Eye (tissue), 1 donor: ENCODE data around the gene ZNF684.

Experiments
- DNase-seq: peaks from one replicate; pipeline ENCODE4 v3.0.0-alpha.2; 2015

Gene ZNF684

GRCh38 chr1:40575336-40575735 lies 43.9 kb downstream of the ZNF684 start:
- DNase-seq, result no peak

- no peak for DNase-seq
Observed at GRCh38 chr1:40582116-40582515, 50.7 kb downstream of the ZNF684 start.

DNA sequence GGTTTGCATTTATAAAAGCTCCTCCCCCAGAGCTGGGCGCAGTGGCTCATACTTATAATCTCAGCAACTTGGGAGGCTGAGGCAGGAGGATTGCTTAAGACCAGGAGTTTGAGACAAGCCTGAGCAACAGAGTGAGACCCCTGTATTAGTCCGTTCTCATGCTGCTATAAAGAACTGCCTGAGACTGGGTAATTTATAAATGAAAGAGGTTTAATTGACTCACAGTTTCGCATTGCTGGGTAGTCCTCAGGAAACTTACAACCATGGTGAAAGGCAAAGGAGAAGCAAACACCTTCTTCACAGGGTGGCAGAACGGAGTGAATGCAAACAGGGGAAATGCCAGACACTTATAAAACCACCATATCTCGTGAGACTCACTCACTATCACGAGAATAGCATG lies 52.5 kb downstream of the ZNF684 start:
- no peak for DNase-seq

GRCh38 chr1:40588586-40588985 lies 57.1 kb downstream of the ZNF684 start:
- DNase-seq, result no peak

DNA sequence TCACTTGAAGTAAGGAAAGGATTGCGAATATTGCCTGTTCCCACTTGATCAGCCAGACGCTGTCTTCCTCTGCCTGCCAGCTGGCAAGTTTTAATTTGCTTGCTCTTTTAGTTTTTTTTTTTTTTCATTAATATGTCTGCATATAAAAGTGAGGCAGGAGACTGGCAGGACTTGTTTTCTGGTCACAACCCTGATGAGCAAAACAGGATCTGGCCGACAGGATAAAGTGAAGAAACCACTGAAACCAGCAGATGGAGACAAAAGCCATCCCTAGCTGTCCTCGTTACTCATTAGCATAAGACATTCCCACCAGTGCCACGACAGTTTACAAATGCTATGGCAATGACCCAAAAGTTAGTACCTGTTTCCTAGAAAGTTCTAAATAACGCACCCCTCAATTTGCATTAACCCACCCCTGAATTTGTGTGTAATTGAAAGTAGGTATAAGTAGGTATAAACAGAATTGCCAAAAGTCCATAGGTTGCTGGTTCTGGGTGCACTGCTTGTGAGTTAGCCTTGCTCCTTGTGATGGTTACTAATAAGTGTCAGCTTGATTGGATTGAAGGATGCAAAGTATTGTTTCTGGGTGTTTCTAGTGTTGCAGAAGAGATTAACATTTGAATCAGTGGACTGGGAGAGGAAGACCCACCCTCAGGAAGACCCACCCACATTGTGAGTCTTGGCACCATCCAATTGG lies 60.8 kb downstream of the ZNF684 start:
- DNase-seq, result peak; percentile 52

GRCh38 chr1:40593449-40594186 lies 62.2 kb downstream of the ZNF684 start:
- no peak for DNase-seq

- DNase-seq, result no peak
Observed at GRCh38 chr1:40594187-40594531, 62.7 kb downstream of the ZNF684 start.

DNA sequence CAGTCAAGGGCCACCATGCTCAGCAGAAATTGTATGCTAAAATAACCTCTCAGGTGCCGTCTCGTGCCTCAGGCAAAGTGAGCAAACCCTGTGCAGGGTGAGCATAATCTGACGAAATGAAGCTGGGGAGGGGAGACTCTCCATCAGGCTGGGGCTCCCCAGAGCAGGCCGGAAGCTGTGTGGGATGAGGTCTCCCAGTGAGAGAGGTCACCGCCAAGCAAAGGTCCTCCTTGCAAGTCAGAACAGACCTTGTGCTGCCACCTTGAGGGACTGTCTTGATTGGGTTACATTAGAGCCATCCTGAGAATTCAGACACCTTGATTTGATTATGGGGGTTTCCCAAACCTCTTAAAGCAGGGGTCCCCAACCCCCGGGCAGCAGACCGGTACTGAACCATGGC lies 64.2 kb downstream of the ZNF684 start:
- DNase-seq, result no peak
